Activated CD8-positive, alpha-beta memory T cell treated with anti-CD3 and anti-CD28 coated beads, Interleukin-2, amount 50 U/mL, for 24 hours (primary cell): ENCODE measurements around the gene ARRDC3.
"Not testable (repeated sequence)": the region's sequence is repeated elsewhere in the genome, so short reads cannot be mapped to it uniquely, and the experiment has no call there.

Source experiments
- DNase-seq: peaks from one replicate; pipeline ENCODE4 v3.0.0-alpha.2; 2020; ENCODE audit errors: extremely low read depth

ARRDC3 gene

DNA sequence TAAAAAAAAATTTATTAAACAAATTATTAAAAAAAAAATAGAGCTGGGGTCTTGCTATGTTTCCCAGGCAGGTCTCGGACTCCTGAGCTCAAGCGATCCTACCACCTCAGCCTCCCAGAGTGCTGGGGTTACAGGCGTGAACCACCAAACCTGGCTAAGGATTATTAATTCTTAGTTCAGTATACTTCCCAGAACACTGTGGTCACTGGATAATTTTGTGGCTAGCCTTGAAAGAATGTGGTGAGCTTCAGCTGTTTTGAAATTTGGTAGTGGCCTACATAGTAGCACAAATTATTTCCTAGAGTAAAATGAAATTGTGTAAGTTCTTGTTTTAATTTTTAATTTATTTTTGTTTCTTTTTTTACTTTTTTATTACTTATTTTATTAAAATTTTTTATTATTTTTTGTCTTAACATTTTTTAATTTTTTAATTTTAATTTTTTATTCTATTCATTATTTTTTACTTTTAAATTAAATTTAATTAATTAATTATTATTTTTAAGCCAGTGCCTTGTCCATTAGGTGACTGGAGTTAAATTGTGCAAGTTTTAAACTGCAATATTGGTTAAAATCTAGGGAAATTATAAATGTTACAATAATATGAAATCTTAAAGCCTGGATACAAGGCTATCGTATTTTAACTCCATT, 23.0 kb downstream of the ARRDC3 start:
- no peak for DNase-seq

DNA sequence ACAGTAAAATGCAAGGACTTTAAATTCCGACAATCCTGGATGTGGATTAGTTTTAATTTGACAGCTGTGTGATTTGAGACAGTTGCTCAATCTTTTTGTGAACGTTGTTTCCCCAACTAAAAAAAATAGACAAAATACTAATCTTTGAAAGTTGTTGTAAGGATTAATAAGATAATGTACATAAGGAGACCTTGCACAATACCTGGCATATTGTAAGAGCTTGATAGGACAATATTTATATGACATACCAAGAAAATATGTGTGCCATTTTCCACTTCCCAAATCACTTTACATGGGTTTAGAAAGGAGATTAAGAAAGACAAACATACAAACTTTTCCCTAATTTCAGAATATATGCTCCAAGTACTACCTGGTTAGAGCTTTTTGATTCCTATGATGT, 25.3 kb downstream of the ARRDC3 start:
- no peak for DNase-seq

DNA sequence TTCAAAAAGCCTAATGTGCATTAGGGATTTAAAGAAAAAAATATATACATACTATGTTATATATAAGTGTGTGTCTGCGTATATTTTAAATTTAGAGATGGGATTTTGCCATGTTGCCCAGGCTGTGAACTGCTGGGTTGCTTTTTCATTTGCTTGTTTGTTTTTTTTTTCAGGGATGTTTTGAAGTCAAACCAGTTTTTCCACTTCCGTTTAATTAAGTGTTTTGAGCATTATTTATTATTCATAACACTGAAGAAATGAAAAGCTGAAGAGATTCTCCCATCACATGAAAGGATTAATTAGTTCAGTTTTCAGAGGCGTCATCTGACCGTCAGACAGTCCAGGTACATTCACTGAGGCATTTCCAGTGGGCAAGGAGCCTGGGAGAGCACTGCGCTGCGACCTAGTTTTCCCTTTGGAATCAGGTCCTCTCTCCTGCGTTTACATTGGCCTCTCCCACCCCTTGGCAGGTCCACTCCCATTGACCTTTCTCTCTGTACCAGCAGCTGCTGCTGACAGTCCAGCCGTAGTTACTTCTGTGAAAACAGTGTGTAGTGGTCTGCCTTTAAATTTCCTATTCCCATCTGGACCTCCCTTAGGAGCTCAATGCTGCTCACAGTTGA, 26.0 kb downstream of the ARRDC3 start:
- no peak for DNase-seq

GRCh38 chr5:91354867-91355266, 28.2 kb downstream of the ARRDC3 start:
- DNase-seq = not testable (repeated sequence)

DNA sequence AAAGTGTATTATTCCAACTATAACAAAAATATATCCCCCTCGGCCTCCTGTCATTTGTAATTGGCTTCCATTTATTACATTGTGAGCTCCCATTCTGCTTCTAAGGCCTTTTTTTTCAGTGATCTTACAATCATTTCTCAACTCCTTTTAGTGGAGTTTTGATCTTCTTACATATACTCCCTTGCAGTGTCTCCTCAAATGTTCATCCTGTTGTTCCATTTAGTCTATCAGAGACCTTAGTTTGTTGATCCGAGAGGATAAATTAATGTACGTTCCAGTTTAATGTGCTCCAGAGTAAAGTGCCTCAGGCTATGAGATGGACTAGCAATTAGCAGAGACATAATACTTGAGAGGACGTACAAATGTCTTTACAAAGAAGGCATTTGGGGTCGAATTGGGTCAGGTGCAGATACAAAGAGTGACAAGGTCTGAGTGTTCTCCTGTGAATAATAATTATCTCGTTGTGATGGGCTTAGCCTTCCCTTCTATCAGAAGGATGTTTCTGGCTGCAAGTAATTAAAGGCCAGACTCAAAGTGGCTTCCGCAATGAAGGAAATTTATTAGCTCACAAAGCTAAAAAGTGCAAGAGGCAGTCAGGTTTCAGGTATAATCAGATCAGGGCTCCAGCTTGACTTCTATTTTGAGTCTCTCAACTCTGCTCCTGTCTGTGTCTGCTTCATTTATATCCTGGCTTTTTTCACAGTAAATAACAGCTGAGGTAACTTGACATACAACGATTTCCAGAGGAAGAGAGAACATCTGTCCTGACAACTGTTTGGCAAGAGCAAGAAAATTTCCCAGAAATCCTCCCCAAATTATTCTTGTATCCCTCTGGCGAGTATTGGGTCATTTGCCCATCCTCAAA, 30.1 kb downstream of the ARRDC3 start:
- DNase-seq = no peak

DNA sequence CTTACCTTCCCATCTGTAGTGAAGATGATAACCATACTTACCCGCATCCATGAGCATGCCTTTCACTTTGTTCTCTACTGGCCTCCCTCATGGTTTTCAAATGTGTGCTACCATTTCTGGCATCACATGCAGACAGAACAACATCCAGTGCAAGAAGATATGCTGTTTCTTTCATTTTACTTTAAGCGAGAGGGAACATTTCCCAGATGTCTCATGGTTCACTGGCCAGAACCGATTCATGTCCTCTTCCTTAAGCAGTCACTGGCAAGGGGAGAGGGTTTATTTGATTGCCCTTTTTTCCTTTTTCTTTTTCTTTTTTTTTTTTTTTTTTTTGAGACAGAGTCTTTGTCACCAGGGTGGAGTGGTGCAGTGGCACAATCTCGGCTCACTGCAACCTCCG, 37.7 kb downstream of the ARRDC3 start:
- DNase-seq = no peak

DNA sequence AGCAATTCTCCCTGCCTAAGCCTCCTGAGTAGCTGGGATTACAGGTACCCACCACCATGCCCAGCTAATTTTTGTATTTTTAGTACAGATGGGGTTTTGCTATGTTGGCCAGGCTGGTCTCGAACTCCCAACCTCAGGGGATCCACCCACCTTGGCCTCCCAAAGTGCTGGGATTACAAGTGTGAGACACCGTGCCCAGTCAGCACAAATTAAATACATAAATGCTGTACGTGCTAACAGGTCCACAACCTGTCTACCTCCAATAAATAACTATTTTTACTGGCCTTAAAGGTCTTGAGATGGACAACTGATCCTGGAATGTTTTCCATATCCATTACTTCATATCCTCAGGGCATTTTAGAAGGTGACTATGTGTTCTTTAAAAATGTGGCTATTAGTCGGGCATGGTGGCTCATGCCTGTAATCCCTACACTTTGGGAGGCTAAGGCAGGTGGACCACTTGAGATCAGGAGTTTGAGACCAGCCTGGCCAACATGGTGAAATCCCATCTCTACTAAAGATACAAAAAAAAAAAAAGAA, 38.4 kb downstream of the ARRDC3 start:
- DNase-seq = not testable (repeated sequence)

DNA sequence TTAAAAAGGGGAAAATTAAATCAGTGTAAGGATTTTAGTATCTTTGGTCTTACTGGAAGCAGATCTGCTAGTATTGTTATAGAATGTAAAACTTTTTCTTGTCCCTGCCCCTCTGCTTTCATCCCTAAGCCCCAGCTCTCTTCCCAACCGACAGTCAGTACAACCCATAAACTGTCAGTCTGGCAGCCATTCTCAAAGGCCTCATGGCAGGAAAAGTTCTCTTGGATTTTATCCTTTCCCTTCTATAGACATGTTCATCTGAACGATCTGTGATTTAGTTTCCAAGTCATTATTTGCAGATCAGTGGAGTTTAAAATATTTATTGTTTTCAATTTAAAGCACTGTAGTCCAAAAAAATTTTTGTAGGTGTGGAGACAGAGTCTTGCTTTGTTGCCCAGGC, 39.2 kb downstream of the ARRDC3 start:
- DNase-seq = no peak

DNA sequence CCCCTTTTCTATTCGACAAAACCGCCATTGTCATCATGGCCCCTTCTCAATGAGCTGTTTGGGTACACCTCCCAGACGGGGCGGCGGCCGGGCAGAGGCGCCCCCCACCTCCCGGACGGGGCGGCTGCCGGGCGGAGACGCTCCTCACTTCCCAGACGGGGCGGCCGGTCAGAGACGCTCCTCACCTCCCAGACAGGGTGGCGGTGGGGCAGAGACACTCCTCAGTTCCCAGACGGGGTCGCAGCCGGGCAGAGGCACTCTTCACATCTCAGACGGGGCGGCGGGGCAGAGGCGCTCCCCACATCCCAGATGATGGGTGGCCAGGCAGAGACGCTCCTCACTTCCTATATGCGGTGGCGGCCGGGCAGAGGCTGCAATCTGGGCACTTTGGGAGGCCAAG, 40.2 kb downstream of the ARRDC3 start:
- DNase-seq = not testable (repeated sequence)

GRCh38 chr5:91341154-91341553, 42.0 kb downstream of the ARRDC3 start:
- DNase-seq = no peak

DNA sequence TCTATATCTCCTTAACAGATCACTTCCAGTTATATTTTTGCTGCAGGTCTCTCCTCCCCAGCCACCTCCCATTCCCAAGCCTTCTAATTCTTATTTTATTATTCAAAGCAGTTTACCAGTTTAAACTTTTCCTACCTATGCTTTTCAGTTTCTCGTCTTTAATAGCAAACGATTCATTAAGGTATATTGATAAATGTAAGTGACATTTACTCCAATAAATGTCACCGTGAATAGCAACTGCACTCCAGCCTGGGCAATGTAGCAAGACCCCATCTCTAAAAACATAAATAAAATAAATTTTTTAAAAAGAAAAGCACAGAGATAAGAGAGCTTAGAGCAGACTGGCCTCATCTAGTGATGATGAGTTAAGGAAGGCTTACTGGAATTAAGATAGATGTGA, 42.6 kb downstream of the ARRDC3 start:
- no peak for DNase-seq

GRCh38 chr5:91339063-91339705, 43.9 kb downstream of the ARRDC3 start:
- DNase-seq = no peak

GRCh38 chr5:91332267-91333045, 50.7 kb downstream of the ARRDC3 start:
- no peak for DNase-seq

- DNase-seq = no peak
These were observed 51.4 kb downstream of the ARRDC3 start for GRCh38 chr5:91331705-91332104.

- DNase-seq = no peak
These were observed 53.8 kb downstream of the ARRDC3 start for GRCh38 chr5:91329283-91329682.

DNA sequence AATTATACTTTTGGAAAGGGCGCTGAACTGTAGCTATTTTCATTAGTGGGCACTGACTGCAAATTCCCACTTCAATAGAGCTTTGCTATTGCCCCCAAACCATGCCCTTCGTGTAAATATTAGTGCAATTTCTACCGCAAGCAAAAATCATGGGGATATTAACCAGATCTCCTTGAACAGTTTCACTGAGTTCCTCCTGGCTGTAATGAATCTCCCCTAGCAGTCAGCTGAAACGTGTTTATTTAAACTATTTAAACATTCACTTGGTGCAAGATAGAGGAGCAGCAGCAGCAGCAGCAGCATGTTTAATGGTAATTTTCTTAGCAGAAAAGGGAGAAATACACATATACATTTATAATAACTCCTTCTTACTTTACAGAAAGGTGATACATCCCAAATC, 54.4 kb downstream of the ARRDC3 start:
- DNase-seq = no peak

DNA sequence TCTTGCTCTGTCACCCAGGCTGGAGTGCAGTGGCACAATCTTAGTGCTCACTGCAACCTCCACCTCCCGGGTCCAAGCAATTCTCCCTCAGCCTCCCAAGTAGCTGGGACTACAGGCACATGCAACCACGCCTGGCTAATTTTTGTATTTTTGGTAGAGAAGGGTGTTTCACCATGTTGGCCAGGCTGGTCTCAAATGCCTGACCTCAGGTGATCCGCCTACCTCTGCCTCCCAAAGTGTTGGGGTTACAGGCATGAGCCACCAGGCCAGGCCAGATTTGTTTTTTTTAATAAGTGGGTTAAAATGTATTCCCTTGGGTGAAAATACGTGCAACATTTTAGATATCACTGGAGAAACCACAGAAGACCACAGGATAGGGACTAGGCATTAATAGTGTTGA, 60.1 kb downstream of the ARRDC3 start:
- DNase-seq = not testable (repeated sequence)

DNA sequence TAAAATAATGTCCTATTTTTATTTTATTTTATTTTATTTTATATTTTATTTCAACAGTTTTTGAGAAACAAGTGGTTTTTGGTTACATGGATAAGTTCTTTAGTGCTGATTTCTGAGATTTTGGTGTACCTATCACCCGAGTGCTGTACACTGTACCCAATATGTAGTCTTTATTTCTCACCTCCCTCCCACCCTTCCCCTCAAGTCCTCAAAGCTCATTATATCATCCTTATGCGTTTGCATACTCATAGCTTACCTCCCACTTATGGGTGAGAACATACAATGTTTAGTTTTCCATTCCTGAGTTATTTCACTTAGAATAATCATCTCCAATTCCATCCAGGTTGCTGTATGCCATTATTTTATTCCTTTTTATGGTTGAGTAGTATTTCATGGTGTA, 63.5 kb downstream of the ARRDC3 start:
- no peak for DNase-seq

- peak; percentile 6 for DNase-seq
These were observed 64.4 kb downstream of the ARRDC3 start for GRCh38 chr5:91318724-91319123.
